ENCODE results near the gene FAM89A. TPM values are rescaled to one million over a fixed set of nuclear protein-coding genes. Genes with fewer than 3 reads are reported as not detected.
"Not testable (repeated sequence)": the region's sequence is repeated elsewhere in the genome, so short reads cannot be mapped to it uniquely, and the experiment has no call there.

The FAM89A gene
- total RNA-seq, 1 experiment from 2014 or later, result 9.7 TPM

- in situ Hi-C loops (cut with HindIII; ENCODE audit: low pct_unique_long_range_greater_than_20kb, low sequenced_read_pairs), result no loop called here
- no peak for DNase-seq (ENCODE audit: low read depth)
Observed at GRCh38 chr1:231019711-231020110, 20.3 kb downstream of the FAM89A start.

DNA sequence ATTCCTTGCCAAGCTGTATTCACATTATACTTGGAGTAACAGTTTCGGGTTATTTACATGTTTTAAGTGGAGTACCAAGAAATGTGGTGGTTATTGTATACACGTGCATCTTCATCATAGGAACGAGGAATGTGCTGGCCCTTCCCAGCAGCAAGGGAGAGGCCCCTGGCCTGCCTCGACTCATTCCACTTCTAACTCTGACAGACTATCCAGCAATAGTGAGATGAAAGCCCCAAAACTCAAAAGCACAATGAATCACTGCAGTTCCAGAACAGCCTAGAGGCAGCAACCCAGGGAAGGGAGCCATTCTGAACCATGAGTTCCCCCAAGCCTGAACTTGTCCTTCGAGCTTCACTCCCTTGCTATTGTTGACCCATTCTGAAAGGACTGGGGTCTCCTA is 23.1 kb downstream of the FAM89A start:
- DNase-seq (ENCODE audit: low read depth), result no peak
- in situ Hi-C loops (cut with HindIII; ENCODE audit: low pct_unique_long_range_greater_than_20kb, low sequenced_read_pairs), result no loop called here

- in situ Hi-C loops (cut with HindIII; ENCODE audit: low pct_unique_long_range_greater_than_20kb, low sequenced_read_pairs), result no loop called here
Observed at GRCh38 chr1:231016234-231016633, 23.8 kb downstream of the FAM89A start.

GRCh38 chr1:231013391-231014015 is 26.6 kb downstream of the FAM89A start:
- DNase-seq (ENCODE audit: low read depth), result no peak
- in situ Hi-C loops (cut with HindIII; ENCODE audit: low pct_unique_long_range_greater_than_20kb, low sequenced_read_pairs), result no loop called here

More at GRCh38 chr1:231016234-231016633, 23.8 kb downstream of the FAM89A start:
- no peak for DNase-seq (ENCODE audit: low read depth)

DNA sequence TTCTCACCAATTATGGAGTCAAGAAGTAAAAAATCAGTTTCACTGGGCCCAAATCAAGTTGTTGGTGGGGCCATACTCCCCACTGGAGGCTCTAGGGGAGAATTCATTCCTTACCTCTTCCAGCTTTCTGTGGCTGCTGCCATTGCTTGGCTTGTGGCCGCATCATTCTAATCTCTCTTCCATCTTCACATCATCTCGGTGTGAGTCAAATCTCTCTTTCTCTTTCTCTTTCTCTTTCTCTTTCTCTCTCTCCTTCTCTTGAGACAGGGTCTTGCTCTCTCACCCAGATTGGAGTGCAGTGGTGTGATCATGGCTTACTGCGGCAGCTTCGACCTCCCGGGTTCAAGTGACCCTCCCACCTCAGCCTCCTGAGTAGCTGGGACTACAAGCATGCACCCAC is 28.1 kb downstream of the FAM89A start:
- in situ Hi-C loops (cut with HindIII; ENCODE audit: low pct_unique_long_range_greater_than_20kb, low sequenced_read_pairs), result no loop called here
- no peak for DNase-seq (ENCODE audit: low read depth)

DNA sequence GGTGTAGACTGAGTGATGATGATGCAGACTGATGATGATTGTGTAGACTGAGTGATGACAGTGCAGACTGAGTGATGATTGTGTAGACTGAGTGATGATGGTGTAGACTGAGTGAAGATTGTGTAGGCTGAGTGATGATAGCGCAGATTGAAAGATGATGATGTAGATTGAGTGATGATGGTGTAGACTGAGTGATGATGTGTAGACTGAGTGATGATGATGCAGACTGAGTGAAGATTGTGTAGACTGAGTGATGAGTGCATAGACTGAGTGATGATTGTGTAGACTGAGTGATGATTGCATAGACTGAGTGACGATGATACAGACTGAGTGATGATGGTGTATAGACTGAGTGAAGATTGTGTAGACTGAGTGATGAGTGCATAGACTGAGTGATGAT is 28.7 kb downstream of the FAM89A start:
- in situ Hi-C loops (cut with HindIII; ENCODE audit: low pct_unique_long_range_greater_than_20kb, low sequenced_read_pairs), result no loop called here
- DNase-seq (ENCODE audit: low read depth), result no peak

- in situ Hi-C loops (cut with HindIII; ENCODE audit: low pct_unique_long_range_greater_than_20kb, low sequenced_read_pairs), result not testable (repeated sequence)
Observed at GRCh38 chr1:231007535-231007934, 32.5 kb downstream of the FAM89A start.

DNA sequence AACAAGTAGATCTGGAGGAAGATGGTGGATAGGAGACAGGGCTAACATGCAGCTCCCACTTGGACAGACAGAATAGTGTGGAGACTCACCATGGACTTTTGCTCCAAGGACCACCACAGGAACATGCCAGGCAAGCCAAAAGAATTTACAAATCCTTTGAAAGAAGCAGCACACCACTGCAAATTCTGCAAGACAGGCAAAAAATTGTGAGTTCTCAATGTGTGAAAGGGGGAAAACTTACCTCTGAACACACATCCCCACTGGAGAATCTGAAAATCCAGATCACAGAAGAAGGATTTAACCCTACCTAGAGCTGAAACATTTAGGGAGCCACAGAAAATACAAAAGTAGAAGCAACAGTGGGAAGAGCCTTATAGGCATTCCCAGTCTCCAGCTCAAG is 38.2 kb downstream of the FAM89A start:
- in situ Hi-C loops (cut with HindIII; ENCODE audit: low pct_unique_long_range_greater_than_20kb, low sequenced_read_pairs), result no loop called here
- no peak for DNase-seq (ENCODE audit: low read depth)

More at GRCh38 chr1:231007535-231007934, 32.5 kb downstream of the FAM89A start:
- not testable (repeated sequence) for DNase-seq (ENCODE audit: low read depth)

- in situ Hi-C loops (cut with HindIII; ENCODE audit: low pct_unique_long_range_greater_than_20kb, low sequenced_read_pairs), result no loop called here
- no peak for DNase-seq (ENCODE audit: low read depth)
Observed at GRCh38 chr1:231000639-231001038, 39.4 kb downstream of the FAM89A start.

- in situ Hi-C loops (cut with HindIII; ENCODE audit: low pct_unique_long_range_greater_than_20kb, low sequenced_read_pairs), result no loop called here
- DNase-seq (ENCODE audit: low read depth), result no peak
Observed at GRCh38 chr1:231000201-231000600, 39.9 kb downstream of the FAM89A start.

GRCh38 chr1:230994860-230995259 is 45.2 kb downstream of the FAM89A start:
- DNase-seq (ENCODE audit: low read depth), result no peak
- in situ Hi-C loops (cut with HindIII; ENCODE audit: low pct_unique_long_range_greater_than_20kb, low sequenced_read_pairs), result no loop called here

- in situ Hi-C loops (cut with HindIII; ENCODE audit: low pct_unique_long_range_greater_than_20kb, low sequenced_read_pairs), result no loop called here
- no peak for DNase-seq (ENCODE audit: low read depth)
Observed at GRCh38 chr1:230992100-230992774, 47.8 kb downstream of the FAM89A start.

- DNase-seq (ENCODE audit: low read depth), result no peak
- in situ Hi-C loops (cut with HindIII; ENCODE audit: low pct_unique_long_range_greater_than_20kb, low sequenced_read_pairs), result no loop called here
Observed at GRCh38 chr1:230987448-230987847, 52.6 kb downstream of the FAM89A start.

DNA sequence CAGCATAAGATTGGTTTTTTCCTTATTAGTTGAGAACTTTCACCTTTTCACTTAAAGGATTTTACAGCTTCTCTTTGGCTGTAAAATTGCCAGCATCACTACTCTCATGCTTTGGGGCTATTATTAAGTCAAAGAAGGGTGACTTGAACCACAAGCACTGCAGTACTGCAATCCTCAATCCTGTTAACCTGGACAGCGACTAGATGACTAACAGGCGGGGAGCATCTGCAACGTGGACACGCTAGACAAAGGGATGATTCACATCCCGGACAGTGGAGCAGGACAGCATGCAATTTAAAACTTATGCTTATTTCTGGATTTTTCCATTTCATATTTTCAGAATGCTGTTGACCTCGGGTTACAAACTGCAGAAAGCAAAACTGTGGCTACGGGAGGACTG is 53.1 kb downstream of the FAM89A start:
- in situ Hi-C loops (cut with HindIII; ENCODE audit: low pct_unique_long_range_greater_than_20kb, low sequenced_read_pairs), result no loop called here
- peak; percentile 38 for DNase-seq (ENCODE audit: low read depth)

DNA sequence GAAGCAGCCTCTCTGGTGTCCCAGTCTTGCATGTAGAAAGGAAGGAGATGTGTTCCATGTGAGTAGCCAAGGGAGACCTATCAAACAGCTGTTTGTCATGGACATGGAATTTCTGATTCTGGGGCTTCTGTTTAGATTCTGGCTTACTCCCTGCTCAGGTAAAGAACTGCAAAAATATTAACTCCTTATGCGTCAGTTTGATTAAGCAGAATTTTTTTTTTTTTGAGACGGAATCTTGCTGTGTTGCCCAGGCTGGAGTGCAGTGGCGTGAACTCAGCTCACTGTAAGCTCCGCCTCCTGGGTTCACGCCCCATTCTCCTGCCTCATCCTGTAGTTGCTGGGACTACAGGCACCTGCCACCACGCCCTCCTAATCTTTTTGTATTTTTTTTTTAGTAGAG is 54.3 kb downstream of the FAM89A start:
- in situ Hi-C loops (cut with HindIII; ENCODE audit: low pct_unique_long_range_greater_than_20kb, low sequenced_read_pairs), result no loop called here
- DNase-seq (ENCODE audit: low read depth), result peak; percentile 23

- in situ Hi-C loops (cut with HindIII; ENCODE audit: low pct_unique_long_range_greater_than_20kb, low sequenced_read_pairs); DNase-seq (ENCODE audit: low read depth): not testable (repeated sequence)
Observed at GRCh38 chr1:230984622-230985515, 55.2 kb downstream of the FAM89A start.

DNA sequence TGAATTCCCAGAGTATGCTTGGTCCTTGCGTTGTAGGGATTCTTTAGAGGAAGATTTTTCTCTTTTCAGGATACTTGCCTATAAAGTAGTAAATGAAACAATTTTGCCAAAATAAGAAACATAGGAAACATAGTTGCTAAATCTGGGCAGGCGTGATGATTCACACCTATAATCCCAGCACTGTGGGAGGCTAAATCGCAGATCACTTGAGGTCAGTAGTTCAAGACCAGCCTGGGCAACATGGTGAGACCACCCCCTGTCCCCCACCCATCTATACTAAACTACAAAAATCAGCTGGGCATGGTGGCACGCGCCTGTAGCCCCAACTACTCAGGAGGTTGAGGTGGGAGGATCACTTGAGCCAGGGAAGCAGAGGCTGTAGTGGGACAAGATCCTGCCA is 56.2 kb downstream of the FAM89A start:
- no peak for DNase-seq (ENCODE audit: low read depth)
- in situ Hi-C loops (cut with HindIII; ENCODE audit: low pct_unique_long_range_greater_than_20kb, low sequenced_read_pairs), result no loop called here

DNA sequence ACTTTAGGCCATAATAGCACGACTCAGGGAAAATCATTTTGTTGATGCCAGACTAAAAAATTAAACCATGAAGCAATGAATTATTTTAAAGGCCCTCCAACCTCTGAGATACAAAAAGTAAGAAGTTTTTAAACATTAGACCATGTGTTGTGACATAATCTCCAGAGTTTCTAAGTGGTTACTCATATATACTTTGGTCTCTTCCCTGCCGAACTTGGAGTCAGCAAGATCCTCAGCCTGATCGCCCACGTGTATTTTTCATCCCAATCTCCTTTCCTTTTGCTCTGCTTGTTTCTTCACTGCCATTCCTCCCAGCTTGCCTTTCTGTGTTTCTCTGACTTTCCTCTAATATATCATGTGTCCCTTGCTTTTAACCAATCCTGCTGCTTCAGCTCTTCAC is 57.4 kb downstream of the FAM89A start:
- no peak for DNase-seq (ENCODE audit: low read depth)
- in situ Hi-C loops (cut with HindIII; ENCODE audit: low pct_unique_long_range_greater_than_20kb, low sequenced_read_pairs), result no loop called here

DNA sequence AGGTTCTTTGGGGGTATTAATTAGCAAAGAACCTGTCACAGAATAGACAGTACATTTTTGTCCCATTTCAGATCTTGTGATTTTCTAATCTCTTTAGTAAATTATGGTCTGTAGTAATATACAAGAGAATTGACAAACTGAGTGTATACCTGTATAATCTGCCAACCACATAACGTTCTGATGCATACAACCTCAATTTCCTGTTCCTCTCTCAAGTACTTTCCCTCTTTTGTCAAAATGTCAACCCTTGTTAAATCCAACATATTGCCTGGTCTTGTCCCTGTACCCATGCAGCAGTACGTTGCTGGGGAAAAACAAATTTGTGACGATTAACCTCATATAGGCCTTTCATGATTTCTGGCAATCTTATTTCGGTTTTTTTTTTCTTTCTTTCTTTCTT is 60.1 kb downstream of the FAM89A start:
- in situ Hi-C loops (cut with HindIII; ENCODE audit: low pct_unique_long_range_greater_than_20kb, low sequenced_read_pairs), result no loop called here
- DNase-seq (ENCODE audit: low read depth), result no peak

Measured in Caki2 (cell line).